KOPT-K1 (cell line): ENCODE results near the gene PLA2G4F.

ENCODE experiments used
- H3K27ac ChIP-seq: fragments of 200-600 bp; sonication (generic); 2 replicates; pipeline ENCODE4 v1.5.1; 2016; ENCODE audit warnings: antibody characterized with exemption, mild to moderate bottlenecking, low read depth, low read length; ENCODE audit not compliant: poor library complexity, severe bottlenecking
- H3K36me3 ChIP-seq: fragments of 200-600 bp; sonication (generic); 2 replicates; pipeline ENCODE4 v1.5.1; 2017; ENCODE audit warnings: antibody characterized with exemption, mild to moderate bottlenecking, low read length, moderate library complexity; ENCODE audit not compliant: insufficient read depth
- H3K9me3 ChIP-seq: fragments of 200-600 bp; sonication (generic); 2 replicates; pipeline ENCODE4 v1.5.1; 2017; ENCODE audit warnings: antibody characterized with exemption, low read length, mild to moderate bottlenecking; ENCODE audit not compliant: insufficient read depth, poor library complexity, severe bottlenecking

The PLA2G4F gene

DNA sequence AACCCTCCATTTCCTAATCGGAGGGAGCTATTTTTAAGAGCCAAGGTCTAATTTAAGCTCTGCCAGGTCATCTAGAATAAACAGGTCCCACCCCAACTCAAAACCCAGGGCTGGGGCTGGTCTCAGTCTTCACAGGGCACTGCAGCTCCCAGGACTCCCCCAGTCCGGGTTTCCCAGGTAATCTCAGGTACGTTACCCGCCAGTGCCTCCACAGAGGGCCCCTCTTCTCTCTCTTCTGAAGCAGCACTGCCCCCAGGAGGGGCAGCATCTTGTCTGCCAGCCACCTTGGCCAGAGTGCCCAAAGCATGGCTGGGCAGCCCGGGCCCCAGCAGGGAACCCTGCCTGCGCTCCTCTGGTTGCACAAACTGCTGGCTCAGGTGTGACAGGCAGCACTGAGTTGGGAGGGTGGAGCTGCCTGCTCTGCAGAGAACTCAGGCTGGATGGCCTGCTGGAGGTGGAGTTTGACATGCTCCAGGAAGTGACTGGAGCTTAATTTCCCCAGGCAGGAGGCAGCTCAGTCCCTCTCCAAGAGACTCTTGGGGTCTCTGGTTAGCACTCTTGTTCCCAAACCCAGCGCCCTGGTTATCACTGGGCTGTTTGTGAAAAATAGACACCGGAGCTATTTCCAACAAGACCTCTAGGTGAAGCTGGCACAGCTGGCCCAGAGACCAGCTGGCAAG is at the start of gene PLA2G4F:
PLA2G4F (minus strand) TSS at position 394 of the 680 bp plus-strand sequence; CDS start at position 307, 87 bp downstream.
- no peaks in the 10 kb centered on the region for H3K9me3 ChIP-seq
- H3K36me3 ChIP-seq: peaks cover 31% of the 10 kb centered on the region
- H3K27ac ChIP-seq: no peak within 1 kb of the TSS

DNA sequence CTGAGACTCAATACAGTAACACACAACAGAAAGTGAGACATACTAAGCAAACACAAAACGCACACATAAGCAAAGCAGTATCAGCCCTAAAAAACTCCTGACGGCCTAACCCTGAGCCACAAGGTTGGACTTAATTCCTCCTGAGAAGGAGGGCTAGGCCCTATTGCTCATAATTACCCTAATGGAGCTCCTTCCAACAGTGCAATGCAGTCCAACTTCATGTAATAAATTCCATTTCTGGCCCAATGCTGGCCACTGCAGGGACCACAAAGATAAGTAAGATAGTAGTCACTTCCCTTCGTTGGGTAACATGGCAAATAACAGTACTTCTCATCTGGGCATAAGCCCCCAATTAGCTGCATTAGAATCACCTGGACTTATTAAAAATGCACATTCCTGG is 47.5 kb upstream of the PLA2G4F start:
- Histone ChIP-seq H3K27ac (no peak overlapping the region), H3K36me3 (peaks cover 17% of the 10 kb centered on the region; the same call in 1 of the 2 replicates), H3K9me3 (no peaks in the 10 kb centered on the region)

DNA sequence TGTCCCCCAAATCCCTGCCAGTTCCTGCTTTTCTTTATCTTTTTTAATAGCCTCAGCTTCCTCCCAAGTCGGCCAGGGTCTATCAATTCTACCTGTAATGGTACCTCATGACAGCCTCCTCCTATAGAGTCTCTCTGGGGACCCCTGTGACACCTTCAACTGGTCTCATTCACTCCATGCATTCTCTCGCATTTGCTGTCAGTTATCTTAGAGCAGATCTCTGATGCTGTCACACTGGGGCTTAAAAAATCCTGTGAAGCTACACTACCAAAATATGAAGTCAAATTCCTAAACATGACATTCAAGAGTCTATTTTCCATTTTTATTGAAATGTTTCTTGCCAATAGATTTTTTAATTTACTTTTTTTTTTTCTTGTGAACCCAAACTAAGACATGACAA is 46.2 kb upstream of the PLA2G4F start:
- no peaks in the 10 kb centered on the region for H3K9me3 ChIP-seq
- H3K27ac ChIP-seq: no peak overlapping the region
- H3K36me3 ChIP-seq: peaks cover 25% of the 10 kb centered on the region; the same call in 1 of the 2 replicates

DNA sequence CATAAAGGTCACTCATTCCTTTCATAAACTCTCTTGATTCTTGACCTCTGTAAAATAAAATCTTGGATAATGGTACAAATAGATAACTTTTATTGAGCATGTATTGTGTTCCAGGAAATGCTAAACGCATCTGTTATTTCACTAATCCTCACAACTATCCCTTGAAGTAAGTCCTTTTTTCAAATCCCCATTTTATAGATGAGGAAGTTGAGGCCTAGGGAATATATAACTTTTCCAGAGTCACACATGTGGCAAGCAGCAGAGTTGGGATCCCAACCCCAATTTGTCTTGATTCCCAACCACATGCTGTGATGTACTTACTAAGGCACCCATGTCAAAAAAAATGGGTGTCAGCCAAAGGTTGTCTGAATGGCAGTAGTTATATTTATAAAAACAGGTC is 45.4 kb upstream of the PLA2G4F start:
- H3K9me3 ChIP-seq: no peaks in the 10 kb centered on the region
- peaks cover 26% of the 10 kb centered on the region; the same call in 1 of the 2 replicates for H3K36me3 ChIP-seq
- no peak overlapping the region for H3K27ac ChIP-seq

DNA sequence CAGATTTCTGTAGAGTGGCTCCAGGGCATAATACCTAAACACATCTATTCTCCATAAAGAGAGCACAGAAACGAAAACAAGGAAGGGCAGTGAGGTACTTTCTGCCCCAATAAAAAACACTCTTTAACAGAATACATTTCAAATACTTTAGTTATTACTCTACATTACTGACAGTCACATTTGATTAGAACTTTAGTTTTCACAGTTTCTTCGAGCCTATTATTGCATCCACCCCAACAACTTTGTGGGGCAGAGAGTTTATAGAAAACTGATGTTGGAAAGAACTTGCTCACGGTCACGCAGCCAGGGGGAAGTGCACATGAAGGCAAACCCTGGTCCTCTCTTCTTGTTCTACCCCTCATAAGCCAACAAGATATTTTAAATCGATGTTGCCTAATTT is 42.7 kb upstream of the PLA2G4F start:
- H3K27ac ChIP-seq: no peak overlapping the region
- H3K9me3 ChIP-seq: no peaks in the 10 kb centered on the region
- peaks cover 34% of the 10 kb centered on the region; the same call in 1 of the 2 replicates for H3K36me3 ChIP-seq

GRCh38 chr15:42198516-42198915 is 42.1 kb upstream of the PLA2G4F start:
- H3K27ac ChIP-seq: no peak overlapping the region
- H3K36me3 ChIP-seq: peaks cover 34% of the 10 kb centered on the region; the same call in 1 of the 2 replicates
- H3K9me3 ChIP-seq: no peaks in the 10 kb centered on the region

DNA sequence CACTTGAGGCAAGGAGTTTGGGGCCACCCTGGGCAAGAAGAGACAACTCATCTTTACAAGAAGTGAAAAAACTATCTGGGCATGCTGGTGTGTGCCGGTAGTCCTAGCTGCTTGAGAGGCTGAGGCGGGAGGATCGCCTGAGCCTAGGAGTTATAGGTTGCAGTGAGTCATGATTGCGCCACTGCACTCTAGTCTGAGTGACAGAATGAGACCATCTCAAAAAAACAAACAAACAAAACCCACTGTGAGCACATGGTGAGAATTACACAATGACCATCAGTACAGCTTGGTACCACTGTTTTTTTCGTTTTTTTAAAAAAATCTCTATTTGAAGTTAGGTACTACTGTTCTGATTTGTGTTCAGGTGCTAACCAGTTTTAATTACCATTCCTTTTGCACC is 38.1 kb upstream of the PLA2G4F start:
- no peaks in the 10 kb centered on the region for H3K9me3 ChIP-seq
- H3K36me3 ChIP-seq: peaks cover 38% of the 10 kb centered on the region
- no peak overlapping the region for H3K27ac ChIP-seq

DNA sequence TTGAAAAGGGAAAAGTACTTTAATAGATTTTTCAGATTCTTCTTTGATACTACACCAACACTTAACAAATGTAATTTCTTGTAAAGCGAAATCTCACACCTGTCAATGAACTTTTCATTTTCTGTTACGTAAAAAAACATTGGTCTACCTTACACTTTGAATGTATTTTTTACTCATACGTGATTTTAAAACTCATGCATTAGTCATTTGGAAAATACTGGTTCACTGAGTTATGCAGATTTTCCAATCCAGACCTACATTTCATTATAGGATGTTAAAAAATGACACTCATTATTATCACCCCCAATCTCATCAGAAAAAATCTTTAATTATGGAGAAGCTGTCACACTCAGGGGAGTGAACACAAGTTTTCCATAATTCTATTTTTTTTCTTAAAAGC is 36.9 kb upstream of the PLA2G4F start:
- Histone ChIP-seq H3K9me3 (no peaks in the 10 kb centered on the region), H3K27ac (no peak overlapping the region), H3K36me3 (peaks cover 43% of the 10 kb centered on the region)

DNA sequence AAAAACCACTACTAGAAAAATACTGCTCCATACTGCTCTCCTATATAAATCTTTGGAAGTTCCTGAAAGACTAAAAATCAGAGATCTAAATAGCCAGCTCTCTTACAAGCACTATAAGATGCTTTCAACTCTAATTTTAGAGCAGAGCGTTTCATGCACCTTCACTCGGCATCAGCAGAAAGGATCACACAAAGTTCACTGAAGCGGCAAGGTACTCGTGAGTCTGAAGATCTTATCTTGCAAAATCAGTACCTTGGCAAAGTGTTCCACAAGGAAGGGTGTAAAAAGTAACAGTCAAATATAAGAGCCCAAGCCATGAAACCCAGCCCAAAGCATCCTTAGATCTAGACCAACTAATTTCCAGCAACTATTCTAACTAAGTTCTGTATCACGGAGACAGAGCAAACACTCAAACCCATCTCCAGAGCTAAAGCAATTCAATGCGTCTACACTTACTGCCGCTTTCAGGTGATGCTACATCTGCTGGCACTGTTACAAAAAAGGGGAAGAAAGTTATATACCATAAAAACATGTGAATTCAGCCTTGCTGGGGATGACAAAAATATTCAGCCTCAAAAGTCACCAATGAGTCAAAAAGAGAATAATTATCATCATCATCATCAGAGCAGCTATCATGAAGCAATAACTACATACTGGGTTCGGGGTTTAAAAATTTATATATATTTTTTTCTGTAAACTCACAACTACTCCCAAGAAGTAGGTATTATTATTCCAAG is 35.3 kb upstream of the PLA2G4F start:
- H3K36me3 ChIP-seq: peaks cover 51% of the 10 kb centered on the region
- H3K27ac ChIP-seq: peak overlapping the region; percentile 73

DNA sequence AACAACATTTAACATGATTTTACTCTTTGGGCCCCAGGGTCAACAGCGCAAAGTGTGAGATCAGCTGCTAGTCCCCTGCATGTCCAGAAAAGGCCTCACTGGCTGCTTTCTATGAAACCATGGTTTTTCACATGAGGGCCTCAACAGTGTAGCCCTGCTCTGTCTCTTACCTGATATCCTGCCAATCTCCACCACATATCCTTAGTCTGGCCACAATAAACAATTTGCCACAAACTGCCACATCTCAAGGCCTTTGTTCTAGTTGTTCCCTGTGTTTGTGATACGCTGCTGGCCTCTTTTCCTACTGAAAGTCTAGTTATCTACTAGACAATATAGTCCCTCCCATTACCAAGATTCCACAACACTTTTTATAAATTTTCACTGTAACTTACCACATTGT is 33.9 kb upstream of the PLA2G4F start:
- Histone ChIP-seq H3K36me3 (peaks cover 64% of the 10 kb centered on the region), H3K9me3 (no peaks in the 10 kb centered on the region), H3K27ac (peak overlapping the region; percentile 73)

More for the DNA sequence above, 35.3 kb upstream of the PLA2G4F start:
- H3K9me3 ChIP-seq: no peaks in the 10 kb centered on the region

GRCh38 chr15:42185801-42186200 is 29.4 kb upstream of the PLA2G4F start:
- H3K36me3 ChIP-seq: peaks cover 77% of the 10 kb centered on the region
- no peaks in the 10 kb centered on the region for H3K9me3 ChIP-seq
- no peak overlapping the region for H3K27ac ChIP-seq

DNA sequence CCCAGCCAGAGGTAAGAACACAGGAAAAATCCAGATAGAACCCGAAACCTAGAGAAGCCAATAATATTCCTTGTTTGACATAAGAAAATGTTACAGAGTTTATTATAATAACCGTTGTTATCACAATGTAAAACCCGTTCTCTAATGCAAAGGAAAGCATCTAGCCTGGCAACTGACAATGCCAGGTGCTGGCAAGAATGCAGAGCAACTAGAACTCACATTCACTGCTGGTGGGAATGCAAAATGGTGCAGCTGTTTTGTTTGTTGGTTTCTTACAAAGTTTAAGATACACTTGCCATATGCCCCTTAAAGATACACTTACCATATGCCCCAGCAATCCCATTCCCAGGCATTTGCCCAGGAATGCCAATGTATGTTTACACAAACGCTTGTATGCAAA is 28.3 kb upstream of the PLA2G4F start:
- Histone ChIP-seq H3K9me3 (no peaks in the 10 kb centered on the region), H3K27ac (no peak overlapping the region), H3K36me3 (peaks cover 74% of the 10 kb centered on the region)

DNA sequence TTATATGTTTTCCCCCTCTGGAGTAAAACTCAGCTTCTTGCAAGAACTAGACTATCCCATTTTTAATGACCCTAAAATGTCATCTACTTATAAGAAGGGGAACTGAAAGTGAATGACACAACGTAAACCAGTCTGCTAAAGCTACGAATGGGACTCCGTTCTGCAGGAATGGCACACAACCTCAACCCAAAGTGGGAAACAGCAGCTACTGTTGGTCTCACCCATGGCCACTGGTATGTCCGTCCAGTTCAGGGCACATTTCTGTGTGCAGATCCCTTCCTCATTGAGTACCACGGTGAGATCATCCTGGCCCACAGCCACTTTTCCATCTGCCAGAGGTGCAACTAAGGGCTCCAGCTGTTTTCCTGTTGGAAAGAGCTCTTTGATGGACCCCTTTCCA is 27.9 kb upstream of the PLA2G4F start:
- Histone ChIP-seq H3K27ac (no peak overlapping the region), H3K9me3 (no peaks in the 10 kb centered on the region), H3K36me3 (peaks cover 75% of the 10 kb centered on the region)

DNA sequence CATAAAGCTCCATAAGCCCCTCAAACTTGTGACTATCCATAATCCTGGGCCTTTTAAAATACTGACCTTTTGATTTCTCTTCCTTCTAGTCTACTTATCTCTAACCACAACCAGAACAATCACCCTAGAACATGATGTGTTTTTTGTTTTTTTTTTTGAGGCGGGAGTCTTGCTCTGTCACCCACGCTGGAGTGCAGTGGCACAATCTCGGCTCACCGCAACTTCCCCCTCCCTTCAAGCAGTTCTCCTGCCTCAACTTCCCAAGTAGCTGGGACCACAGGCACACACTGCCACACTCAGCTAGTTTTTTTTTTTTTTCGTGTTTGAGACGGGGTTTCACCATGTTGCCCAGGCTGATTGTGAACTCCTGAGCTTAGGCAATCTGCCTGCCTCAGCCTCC is 26.5 kb upstream of the PLA2G4F start:
- Histone ChIP-seq H3K36me3 (peaks cover 73% of the 10 kb centered on the region), H3K9me3 (no peaks in the 10 kb centered on the region), H3K27ac (no peak overlapping the region)

GRCh38 chr15:42182328-42182886 is 26.0 kb upstream of the PLA2G4F start:
- Histone ChIP-seq H3K9me3 (no peaks in the 10 kb centered on the region), H3K36me3 (peaks cover 72% of the 10 kb centered on the region), H3K27ac (no peak overlapping the region)
